Parathyroid adenoma (tissue), 2 donors: ENCODE data around the gene SPON2.

Experiments
- H2AFZ ChIP-seq: fragments of 300-600 bp; sonication (generic); one replicate; pipeline ENCODE4 v1.7.0; 2017; ENCODE audit warnings: antibody characterized with exemption, mild to moderate bottlenecking
- H3K27ac ChIP-seq: fragments of 300-600 bp; sonication (generic); one replicate; pipeline ENCODE4 v1.7.0; 2017
- H3K27me3 ChIP-seq: fragments of 300-600 bp; sonication (generic); one replicate; pipeline ENCODE4 v1.7.0; 2017; ENCODE audit warnings: low read length; ENCODE audit not compliant: control insufficient read depth, insufficient read depth
- H3K36me3 ChIP-seq: fragments of 300-600 bp; sonication (generic); one replicate; pipeline ENCODE4 v1.7.0; 2017; ENCODE audit warnings: low read length; ENCODE audit not compliant: control insufficient read depth, insufficient read depth
- H3K4me1 ChIP-seq: fragments of 300-600 bp; sonication (generic); one replicate; pipeline ENCODE4 v1.7.0; 2017; ENCODE audit warnings: control low read depth
- H3K4me2 ChIP-seq: fragments of 300-600 bp; sonication (generic); one replicate; pipeline ENCODE4 v1.7.0; 2017; ENCODE audit warnings: low read length
- H3K4me3 ChIP-seq: fragments of 300-600 bp; sonication (generic); one replicate; pipeline ENCODE4 v1.7.0; 2017; ENCODE audit warnings: low read depth, low read length
- H3K79me2 ChIP-seq: fragments of 300-600 bp; sonication (generic); one replicate; pipeline ENCODE4 v1.7.0; 2017; ENCODE audit warnings: control low read depth
- H3K9ac ChIP-seq: fragments of 300-600 bp; sonication (generic); one replicate; pipeline ENCODE4 v1.7.0; 2017; ENCODE audit warnings: mild to moderate bottlenecking
- H3K9me3 ChIP-seq: fragments of 300-600 bp; sonication (generic); one replicate; pipeline ENCODE4 v1.7.0; 2017; ENCODE audit warnings: low read length; ENCODE audit not compliant: control insufficient read depth
- CTCF ChIP-seq: fragments of 300-600 bp; sonication (generic); IDR thresholded peaks from one replicate; pipeline ENCODE4 v1.7.0; 2017; ENCODE audit warnings: antibody characterized with exemption, mild to moderate bottlenecking
- donor health status: primary hyperparathyroidism.

The SPON2 gene

GRCh38 chr4:1203026-1203616, 30.7 kb upstream of the SPON2 start:
- Histone ChIP-seq H3K79me2 (no peaks in the 10 kb centered on the region), H3K9me3 (no peaks in the 10 kb centered on the region), H3K4me3 (no peak overlapping the region), H3K4me2 (no peak overlapping the region), H3K36me3 (no peaks in the 10 kb centered on the region), H3K27ac (no peak overlapping the region), H3K9ac (no peak overlapping the region), H3K27me3 (no peaks in the 10 kb centered on the region), H3K4me1 (no peaks in the 10 kb centered on the region), H2AFZ (no peak overlapping the region)
- TF ChIP-seq CTCF, result no peak

GRCh38 chr4:1202526-1203011, 30.2 kb upstream of the SPON2 start:
- Histone ChIP-seq H2AFZ (no peak overlapping the region), H3K4me3 (no peak overlapping the region), H3K4me2 (no peak overlapping the region), H3K36me3 (no peaks in the 10 kb centered on the region), H3K4me1 (no peaks in the 10 kb centered on the region), H3K27me3 (no peaks in the 10 kb centered on the region), H3K27ac (no peak overlapping the region), H3K79me2 (no peaks in the 10 kb centered on the region), H3K9me3 (no peaks in the 10 kb centered on the region), H3K9ac (no peak overlapping the region)
- no peak for TF ChIP-seq CTCF

- H2AFZ ChIP-seq, result no peak overlapping the region
- H3K4me3 ChIP-seq, result no peak overlapping the region
- no peak overlapping the region for H3K9ac ChIP-seq
- H3K4me1 ChIP-seq, result no peaks in the 10 kb centered on the region
- H3K79me2 ChIP-seq, result no peaks in the 10 kb centered on the region
- no peak for TF ChIP-seq CTCF
- H3K9me3 ChIP-seq, result no peaks in the 10 kb centered on the region
- H3K36me3 ChIP-seq, result no peaks in the 10 kb centered on the region
- H3K27me3 ChIP-seq, result no peaks in the 10 kb centered on the region
- H3K27ac ChIP-seq, result no peak overlapping the region
- H3K4me2 ChIP-seq, result no peak overlapping the region
These were observed 29.6 kb upstream of the SPON2 start for GRCh38 chr4:1201851-1202525.

- Histone ChIP-seq H3K4me3 (no peak overlapping the region), H3K4me1 (no peaks in the 10 kb centered on the region), H3K27me3 (no peaks in the 10 kb centered on the region), H2AFZ (no peak overlapping the region), H3K79me2 (no peaks in the 10 kb centered on the region), H3K27ac (no peak overlapping the region), H3K9ac (no peak overlapping the region), H3K4me2 (no peak overlapping the region), H3K9me3 (no peaks in the 10 kb centered on the region), H3K36me3 (no peaks in the 10 kb centered on the region)
- no peak for TF ChIP-seq CTCF
These were observed 28.1 kb upstream of the SPON2 start for GRCh38 chr4:1200425-1201035.
